Effector CD8-positive, alpha-beta T cell (primary cell): ENCODE measurements around the gene SYNE3.
A peak's percentile ranks its signal among the peaks of the same experiment; 100 is the strongest.
"Not testable (repeated sequence)": the region's sequence is repeated elsewhere in the genome, so short reads cannot be mapped to it uniquely, and the experiment has no call there.

Experiments used
- DNase-seq: peaks from one replicate; lab custom pipeline; 2025; lab: John Stamatoyannopoulos, UW

The SYNE3 gene

GRCh38 chr14:95525999-95526398, 9.5 kb upstream of the SYNE3 start:
- DNase-seq = no peak

GRCh38 chr14:95524706-95525512, 8.5 kb upstream of the SYNE3 start:
- DNase-seq = no peak

GRCh38 chr14:95523815-95524448, 7.5 kb upstream of the SYNE3 start:
- no peak for DNase-seq

GRCh38 chr14:95523051-95523814, 6.8 kb upstream of the SYNE3 start:
- no peak for DNase-seq

- no peak for DNase-seq
Measured at GRCh38 chr14:95522556-95522955, 6.1 kb upstream of the SYNE3 start.

GRCh38 chr14:95522116-95522515, 5.7 kb upstream of the SYNE3 start:
- DNase-seq = no peak

GRCh38 chr14:95521001-95521400, 4.6 kb upstream of the SYNE3 start:
- no peak for DNase-seq

- DNase-seq = no peak
Measured at GRCh38 chr14:95520346-95520745, 3.9 kb upstream of the SYNE3 start.

- DNase-seq = peak; percentile 19
Measured at GRCh38 chr14:95519699-95520098, 3.2 kb upstream of the SYNE3 start.

GRCh38 chr14:95518045-95518751, 1.7 kb upstream of the SYNE3 start:
- no peak for DNase-seq

GRCh38 chr14:95515596-95516552, 576 bp downstream of the SYNE3 start:
- DNase-seq = peak; percentile 70

GRCh38 chr14:95515080-95515489, 1.4 kb downstream of the SYNE3 start:
- no peak for DNase-seq

GRCh38 chr14:95514131-95515079, 2.0 kb downstream of the SYNE3 start:
- DNase-seq = no peak

GRCh38 chr14:95513291-95513690, 3.2 kb downstream of the SYNE3 start:
- DNase-seq = no peak

GRCh38 chr14:95511687-95512086, 4.8 kb downstream of the SYNE3 start:
- DNase-seq = no peak

GRCh38 chr14:95510804-95511203, 5.6 kb downstream of the SYNE3 start:
- no peak for DNase-seq

- not testable (repeated sequence) for DNase-seq
Measured at GRCh38 chr14:95510344-95510743, 6.1 kb downstream of the SYNE3 start.

- no peak for DNase-seq
Measured at GRCh38 chr14:95509495-95509894, 7.0 kb downstream of the SYNE3 start.

GRCh38 chr14:95508377-95508776, 8.1 kb downstream of the SYNE3 start:
- DNase-seq = no peak

- no peak for DNase-seq
Measured at GRCh38 chr14:95507701-95508103, 8.7 kb downstream of the SYNE3 start.
